Stimulated activated CD8-positive, alpha-beta memory T cell treated with anti-CD3 and anti-CD28 coated beads, Interleukin-12 subunit alpha, Interleukin-12 subunit beta, amount 100 ng/mL, for 1 hour (primary cell): ENCODE results near the gene TFAM.
"Not testable (repeated sequence)": the region's sequence is repeated elsewhere in the genome, so short reads cannot be mapped to it uniquely, and the experiment has no call there.

Source experiments
- DNase-seq: peaks from one replicate; pipeline ENCODE4 v3.0.0-alpha.2; 2020; ENCODE audit warnings: low read depth

Gene TFAM

DNA sequence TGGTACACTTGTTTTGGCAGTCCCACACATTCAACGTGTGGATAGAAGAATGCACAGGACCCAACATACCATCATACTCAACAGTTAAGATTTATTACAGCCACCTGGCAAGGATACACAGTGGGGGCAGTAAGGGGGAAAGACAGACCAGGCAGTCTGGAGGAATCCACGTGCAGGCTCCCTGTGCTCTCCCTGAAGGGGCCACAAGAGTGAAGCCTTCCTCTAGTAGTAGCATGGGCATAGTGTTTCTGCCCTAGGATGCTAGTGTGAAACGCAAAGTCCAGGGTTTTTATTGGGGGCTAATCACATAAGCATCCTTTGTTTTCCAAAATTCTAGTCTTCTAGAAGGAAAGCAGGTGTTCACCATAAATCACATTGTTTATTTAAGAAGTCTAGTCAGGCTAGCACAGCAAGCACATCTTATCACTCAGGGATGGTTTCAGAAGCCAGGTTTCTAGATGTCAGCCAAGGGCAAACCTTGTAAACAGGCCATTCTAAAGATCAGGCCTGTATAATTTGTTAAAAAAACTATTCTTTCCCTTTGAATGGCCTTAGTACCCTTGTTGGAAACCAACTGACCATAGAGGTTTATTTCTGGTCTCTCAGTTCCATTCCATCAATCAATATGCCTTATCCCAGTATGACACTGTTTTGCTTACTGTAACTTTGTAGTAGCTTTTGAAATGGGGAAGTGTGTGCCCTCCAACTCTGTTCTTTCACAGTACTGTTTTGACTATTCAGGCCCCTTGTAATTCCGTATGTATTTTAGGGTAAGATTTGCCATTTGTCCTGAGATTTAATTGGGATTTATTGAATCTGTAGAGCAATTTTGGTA is 12.4 kb upstream of the TFAM start:
- DNase-seq, result no peak

DNA sequence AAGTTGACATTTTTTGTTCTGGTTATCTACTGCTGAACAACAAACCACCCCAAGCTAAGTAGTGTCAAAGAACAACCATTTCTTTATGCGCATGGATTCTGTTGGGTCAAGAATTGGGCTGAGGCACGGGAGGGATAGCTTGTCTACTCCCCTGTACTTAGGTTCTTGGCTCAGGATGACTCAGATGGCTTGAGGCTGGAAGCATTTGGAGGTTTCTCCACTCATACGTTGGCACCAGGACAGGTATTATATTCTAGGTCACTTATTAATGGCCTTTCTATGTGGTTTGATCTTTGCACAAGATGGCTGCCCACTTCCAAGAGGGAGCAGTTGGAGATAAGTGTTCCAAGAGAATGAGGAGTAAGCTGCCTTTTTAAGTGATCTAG is 11.8 kb upstream of the TFAM start:
- no peak for DNase-seq

DNA sequence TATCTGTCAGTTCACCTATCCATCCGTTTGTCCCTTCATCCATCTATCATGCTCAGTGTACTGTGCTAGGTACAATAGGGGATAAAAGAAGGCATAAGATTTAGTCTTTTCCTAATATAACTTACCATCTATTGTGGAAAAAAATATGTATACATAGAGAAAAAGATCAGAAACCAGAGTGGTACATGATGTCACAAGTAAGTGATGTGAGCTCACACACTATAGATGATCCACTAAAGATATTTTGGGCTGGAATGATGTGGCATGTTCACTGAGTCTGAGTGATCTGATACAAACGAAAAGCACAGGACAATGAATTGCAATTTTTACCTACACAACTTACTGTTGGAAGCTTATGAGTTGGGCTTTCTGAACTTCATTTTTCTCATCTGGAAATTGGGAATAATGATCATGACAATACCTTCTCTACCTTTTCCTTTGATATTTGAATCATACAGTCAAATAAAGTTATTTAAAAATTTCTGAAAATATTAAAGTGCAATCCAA is 2.7 kb upstream of the TFAM start:
- no peak for DNase-seq

DNA sequence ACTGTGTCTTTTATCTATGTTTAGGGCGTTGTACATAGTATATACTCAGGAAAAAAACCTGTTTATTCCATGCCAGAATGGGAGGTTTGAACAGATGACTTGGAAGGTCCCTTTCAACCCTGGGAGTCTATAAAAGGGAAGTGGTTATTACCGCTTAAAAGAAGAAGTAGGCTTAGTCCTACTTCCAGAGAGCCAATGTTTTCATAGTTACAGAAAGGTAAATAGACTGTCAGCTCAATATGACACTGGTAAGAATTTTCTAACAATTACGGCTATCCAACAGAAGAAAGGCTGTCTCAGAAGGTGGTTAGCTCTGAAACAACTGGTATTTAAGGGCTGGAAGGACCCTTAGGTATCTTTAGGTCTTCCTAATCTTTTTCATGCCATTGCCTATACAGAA is 1.1 kb upstream of the TFAM start:
- DNase-seq, result no peak

- no peak for DNase-seq
Observed at GRCh38 chr10:58384544-58384998, 639 bp upstream of the TFAM start.

GRCh38 chr10:58385784-58386112 is 538 bp downstream of the TFAM start:
- no peak for DNase-seq

DNA sequence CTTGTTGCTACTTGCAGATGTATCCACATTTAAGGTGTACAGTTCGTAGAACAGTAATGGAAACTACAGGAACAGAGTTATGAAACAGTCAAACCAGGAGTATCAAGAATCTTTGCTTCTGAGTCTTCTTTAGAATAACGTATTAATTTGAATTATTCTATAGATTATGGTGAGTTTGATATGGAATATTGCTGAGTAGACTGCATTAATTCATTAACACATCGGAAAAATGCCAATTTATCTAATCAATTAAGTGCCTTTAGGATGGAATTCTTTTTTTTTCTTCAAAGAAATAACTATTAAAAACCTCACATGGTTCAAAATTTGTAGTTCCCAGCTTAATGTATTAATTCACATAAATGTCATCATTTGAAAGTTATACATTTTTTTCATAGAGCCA is 3.8 kb downstream of the TFAM start:
- no peak for DNase-seq

GRCh38 chr10:58393317-58393716 is 8.1 kb downstream of the TFAM start:
- no peak for DNase-seq

DNA sequence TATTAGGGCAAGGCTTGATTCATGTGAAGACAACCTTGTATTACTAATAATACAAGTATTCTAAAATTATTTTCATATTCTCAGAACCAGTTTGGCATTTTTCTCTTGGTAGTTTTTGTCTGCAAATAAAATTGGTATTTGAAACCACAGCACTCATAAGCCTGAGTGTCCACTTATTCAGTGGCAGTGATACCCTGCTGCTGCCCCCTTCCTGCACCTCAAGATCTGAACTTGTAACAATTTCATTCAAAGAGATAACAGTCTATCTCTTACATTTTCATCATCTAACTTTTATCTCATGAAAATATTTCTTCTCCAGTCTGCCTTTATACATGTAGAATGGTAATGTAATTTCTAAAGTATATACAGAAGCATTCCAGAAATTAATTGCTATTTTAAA is 9.3 kb downstream of the TFAM start:
- no peak for DNase-seq

DNA sequence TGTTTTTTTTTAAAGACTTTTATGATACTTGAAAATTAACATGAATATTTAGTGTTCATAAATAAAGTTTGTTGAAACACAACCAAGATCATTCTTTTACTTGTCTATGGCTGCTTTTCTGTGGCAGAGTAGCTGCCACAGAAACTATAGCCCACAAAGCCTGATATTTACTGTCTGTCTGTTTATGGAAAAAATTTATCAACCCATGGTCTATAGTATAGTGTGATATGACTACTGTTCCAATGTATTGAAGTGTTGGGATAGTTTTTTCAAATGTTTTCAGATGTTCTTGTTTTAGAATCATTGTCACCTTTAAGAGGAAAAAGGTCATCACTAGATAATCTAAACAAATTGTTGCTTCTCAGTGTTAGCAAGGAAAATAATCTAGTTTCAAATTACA is 10.8 kb downstream of the TFAM start:
- DNase-seq, result no peak

DNA sequence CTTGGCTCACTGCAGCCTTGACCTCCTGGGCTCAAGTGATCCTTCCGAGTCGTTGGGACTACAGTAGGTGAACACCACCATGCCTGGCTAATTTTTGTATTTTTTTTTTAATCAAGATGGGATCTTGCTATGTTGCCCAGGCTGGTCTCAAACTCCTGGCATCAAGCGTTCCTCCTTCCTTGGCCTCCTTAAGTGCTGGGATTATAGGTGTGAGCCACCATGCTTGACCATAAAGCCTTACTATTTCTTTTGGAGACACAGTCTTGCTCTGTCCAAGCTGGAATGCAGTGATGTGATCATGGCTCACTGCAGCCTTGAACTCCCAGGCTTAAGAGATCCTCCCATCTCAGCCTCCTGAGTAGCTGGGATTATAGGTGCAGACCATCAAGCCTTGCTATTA is 12.6 kb downstream of the TFAM start:
- DNase-seq, result no peak

GRCh38 chr10:58399410-58399809 is 14.2 kb downstream of the TFAM start:
- DNase-seq, result no peak

GRCh38 chr10:58400609-58401008 is 15.4 kb downstream of the TFAM start:
- no peak for DNase-seq

DNA sequence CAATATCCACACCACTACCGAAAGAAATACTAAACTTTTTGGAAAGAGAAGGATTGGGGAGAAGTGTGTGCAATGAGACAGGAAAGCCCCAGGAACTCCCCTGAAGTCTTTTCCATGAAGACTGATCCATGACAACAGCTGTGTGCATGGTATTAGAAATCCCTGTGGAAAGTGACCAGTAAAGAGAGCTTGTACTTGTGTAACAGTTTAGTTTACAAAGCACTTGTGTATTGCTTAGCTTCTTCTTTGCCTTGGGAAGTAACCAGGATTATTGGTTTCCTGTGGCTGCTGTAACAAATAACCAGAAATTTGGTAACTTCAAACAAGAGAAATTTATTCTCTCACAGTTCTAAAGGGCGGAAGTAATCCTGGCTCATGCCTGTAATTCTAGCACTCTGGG is 18.8 kb downstream of the TFAM start:
- no peak for DNase-seq

GRCh38 chr10:58409956-58410610 is 24.9 kb downstream of the TFAM start:
- no peak for DNase-seq

DNA sequence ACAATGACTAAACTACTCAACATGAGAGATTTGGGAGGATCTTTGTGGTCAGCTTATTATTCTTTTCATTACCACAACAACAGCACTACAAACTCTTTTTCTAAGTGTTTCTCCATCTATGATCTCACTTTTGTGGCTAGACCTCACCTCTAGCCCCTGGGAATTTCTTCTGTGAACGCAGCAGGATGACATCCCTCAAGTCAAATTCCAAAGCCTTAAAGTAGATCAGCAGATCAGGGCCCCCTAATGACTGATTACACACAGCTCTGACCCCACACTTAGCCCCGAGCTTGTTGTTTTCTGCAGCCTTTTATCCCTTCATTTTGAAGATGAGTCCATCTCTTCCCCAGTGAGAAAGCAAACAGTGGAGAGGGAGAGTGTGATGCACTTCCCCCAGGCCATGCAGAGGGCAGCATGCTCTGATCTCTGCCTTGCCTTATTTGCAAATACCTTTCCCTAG is 27.3 kb downstream of the TFAM start:
- DNase-seq, result no peak

DNA sequence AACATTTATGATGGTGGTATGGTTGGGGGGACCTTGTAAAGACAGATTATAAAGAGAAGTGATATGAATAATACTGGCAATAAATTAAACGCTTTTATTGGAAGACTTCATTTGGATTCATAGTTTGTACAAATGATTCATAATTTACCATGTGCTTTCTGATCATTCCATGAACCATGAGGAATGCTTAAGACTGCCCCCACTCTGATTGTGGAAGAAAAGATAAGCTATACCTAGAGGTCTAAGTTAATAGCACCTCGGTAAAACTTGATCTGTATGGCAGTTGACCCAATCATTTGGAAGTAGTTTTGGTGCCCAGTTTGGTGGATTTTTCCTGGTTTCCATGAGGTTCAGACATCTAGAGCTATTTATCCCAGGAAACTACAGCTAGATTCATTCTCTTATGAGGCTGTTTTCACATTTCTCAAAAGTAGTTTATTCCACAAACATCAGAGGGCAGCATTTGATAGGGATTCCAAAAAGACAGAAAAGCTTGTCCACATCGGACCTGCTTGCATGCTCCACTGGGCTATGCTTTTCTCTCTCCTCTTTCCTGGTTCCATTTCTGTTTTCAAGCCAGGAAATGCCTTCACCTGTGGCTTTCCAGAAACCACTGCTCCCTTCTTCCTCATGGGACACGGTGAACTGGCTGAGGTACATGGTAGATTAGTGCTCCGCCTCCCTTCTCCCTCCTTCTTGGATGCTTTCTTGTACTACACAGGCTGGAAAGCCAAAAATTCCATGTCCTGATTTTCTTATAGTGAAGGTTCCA is 29.2 kb downstream of the TFAM start:
- no peak for DNase-seq

GRCh38 chr10:58415757-58416156 is 30.5 kb downstream of the TFAM start:
- no peak for DNase-seq

- DNase-seq, result not testable (repeated sequence)
Observed at GRCh38 chr10:58417902-58418301, 32.7 kb downstream of the TFAM start.

DNA sequence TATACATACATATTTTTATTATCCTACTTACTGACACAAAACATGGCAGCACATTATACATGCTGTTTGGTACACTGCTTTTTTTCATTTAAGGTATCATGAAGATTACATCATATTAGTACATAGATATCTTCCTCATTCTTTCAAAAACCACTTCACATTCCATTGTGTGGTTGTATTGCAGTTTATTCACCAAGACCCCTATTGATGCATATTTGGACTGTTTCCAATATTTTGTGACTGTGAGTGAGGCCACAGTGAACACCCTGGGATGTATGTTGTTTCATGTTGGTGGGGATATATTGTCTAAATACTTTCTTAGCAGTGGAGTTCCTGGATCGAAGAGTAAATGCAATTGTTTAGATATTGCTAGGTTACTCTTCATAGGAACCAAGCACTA is 39.0 kb downstream of the TFAM start:
- no peak for DNase-seq

DNA sequence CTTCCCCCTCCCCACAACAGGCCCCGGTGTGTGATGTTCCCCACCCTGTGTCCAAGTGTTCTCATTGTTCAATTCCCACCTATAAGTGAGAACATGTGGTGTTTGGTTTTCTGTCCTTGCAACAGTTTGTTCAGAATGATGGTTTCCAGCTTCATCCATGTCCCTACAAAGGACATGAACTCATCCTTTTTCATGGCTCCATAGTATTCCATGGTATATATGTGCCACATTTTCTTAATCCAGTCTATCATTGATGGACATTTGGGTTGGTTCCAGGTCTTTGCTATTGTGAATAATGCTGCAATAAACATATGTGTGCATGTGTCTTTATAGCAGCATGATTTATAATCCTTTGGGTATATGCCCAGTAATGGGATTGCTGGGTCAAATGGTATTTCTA is 43.2 kb downstream of the TFAM start:
- DNase-seq, result not testable (repeated sequence)

- DNase-seq, result no peak
Observed at GRCh38 chr10:58431903-58432302, 46.7 kb downstream of the TFAM start.

GRCh38 chr10:58433066-58433465 is 47.9 kb downstream of the TFAM start:
- DNase-seq, result no peak
